ENCODE results near the gene MAGI2. TPM values are rescaled to one million over a fixed set of nuclear protein-coding genes. Genes with fewer than 3 reads are reported as not detected.
"Not testable (repeated sequence)": the region's sequence is repeated elsewhere in the genome, so short reads cannot be mapped to it uniquely, and the experiment has no call there.

The MAGI2 gene
- total and polyA plus RNA-seq, 2 experiments from 2014 or later = 16.8 to 24.7 TPM

- H3K9me3 ChIP-seq (ENCODE audit: low read depth) = no peaks in the 10 kb centered on the region
- no peak overlapping the region for H3K27ac ChIP-seq
- no peaks in the 10 kb centered on the region for H3K4me1 ChIP-seq (ENCODE audit: low read depth)
- TF ChIP-seq, protein P1, sequence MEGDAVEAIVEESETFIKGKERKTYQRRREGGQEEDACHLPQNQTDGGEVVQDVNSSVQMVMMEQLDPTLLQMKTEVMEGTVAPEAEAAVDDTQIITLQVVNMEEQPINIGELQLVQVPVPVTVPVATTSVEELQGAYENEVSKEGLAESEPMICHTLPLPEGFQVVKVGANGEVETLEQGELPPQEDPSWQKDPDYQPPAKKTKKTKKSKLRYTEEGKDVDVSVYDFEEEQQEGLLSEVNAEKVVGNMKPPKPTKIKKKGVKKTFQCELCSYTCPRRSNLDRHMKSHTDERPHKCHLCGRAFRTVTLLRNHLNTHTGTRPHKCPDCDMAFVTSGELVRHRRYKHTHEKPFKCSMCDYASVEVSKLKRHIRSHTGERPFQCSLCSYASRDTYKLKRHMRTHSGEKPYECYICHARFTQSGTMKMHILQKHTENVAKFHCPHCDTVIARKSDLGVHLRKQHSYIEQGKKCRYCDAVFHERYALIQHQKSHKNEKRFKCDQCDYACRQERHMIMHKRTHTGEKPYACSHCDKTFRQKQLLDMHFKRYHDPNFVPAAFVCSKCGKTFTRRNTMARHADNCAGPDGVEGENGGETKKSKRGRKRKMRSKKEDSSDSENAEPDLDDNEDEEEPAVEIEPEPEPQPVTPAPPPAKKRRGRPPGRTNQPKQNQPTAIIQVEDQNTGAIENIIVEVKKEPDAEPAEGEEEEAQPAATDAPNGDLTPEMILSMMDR (IDR thresholded peaks at IDR 0.05; ENCODE audit: low read depth, low read length) = no peak
- no peaks in the 10 kb centered on the region for H3K27me3 ChIP-seq
- no peak overlapping the region for H3K4me3 ChIP-seq
- no peaks in the 10 kb centered on the region for H3K36me3 ChIP-seq
- no peak for DNase-seq (ENCODE audit: low read depth in 1 of 2, low spot score in 1 of 2)
Observed at GRCh38 chr7:78296644-78297371, 1156.7 kb downstream of the MAGI2 start.

GRCh38 chr7:78296046-78296597, 1157.3 kb downstream of the MAGI2 start:
- Histone ChIP-seq H3K27me3 (no peaks in the 10 kb centered on the region), H3K36me3 (no peaks in the 10 kb centered on the region), H3K9me3 (ENCODE audit: low read depth) (no peaks in the 10 kb centered on the region), H3K27ac (no peak overlapping the region), H3K4me3 (no peak overlapping the region), H3K4me1 (ENCODE audit: low read depth) (no peaks in the 10 kb centered on the region)
- no peak for DNase-seq (ENCODE audit: low read depth in 1 of 2, low spot score in 1 of 2)
- TF ChIP-seq, protein P1 (IDR thresholded peaks at IDR 0.05; ENCODE audit: low read depth, low read length) = no peak

DNA sequence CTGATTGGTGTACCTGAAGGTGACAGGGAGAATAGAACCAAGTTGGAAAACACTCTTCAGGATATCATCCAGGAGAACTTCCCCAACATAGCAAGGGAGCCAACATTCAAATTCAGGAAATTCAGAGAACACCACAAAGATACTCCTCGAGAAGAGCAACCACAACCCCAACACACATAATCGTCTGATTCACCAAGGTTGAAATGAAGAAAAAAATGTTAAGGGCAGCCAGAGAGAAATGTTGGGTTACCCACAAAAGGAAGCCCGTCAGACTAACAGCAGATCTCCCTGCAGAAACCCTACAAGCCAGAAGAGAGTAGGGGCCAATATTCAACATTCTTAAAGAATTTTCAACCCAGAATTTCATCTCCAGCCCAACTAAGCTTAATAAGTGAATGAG, 1164.0 kb downstream of the MAGI2 start:
- not testable (repeated sequence) for H3K36me3 ChIP-seq; DNase-seq (ENCODE audit: low read depth in 1 of 2, low spot score in 1 of 2); H3K4me1 ChIP-seq (ENCODE audit: low read depth); H3K27ac ChIP-seq; H3K9me3 ChIP-seq (ENCODE audit: low read depth); H3K4me3 ChIP-seq; H3K27me3 ChIP-seq

DNA sequence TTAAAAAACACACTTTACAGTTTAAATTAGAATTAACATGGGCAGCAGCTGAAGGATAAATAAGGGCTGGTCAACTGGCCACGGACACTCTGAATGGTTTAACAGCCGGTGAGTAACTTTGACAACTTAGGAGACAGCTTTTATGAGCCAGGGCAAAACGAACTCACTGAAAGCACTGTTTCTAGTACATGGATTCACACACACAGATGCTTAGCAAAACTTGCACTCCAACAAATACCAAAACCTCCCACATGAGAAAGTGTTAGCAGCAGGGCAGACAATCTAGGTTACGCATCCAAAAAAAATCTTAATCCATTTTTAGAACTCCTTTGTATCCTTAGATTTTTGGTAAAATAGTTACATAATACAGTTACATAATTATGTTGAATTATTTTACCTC, 1168.5 kb downstream of the MAGI2 start:
- H3K27ac ChIP-seq = no peak overlapping the region
- H3K4me3 ChIP-seq = no peak overlapping the region
- no peaks in the 10 kb centered on the region for H3K4me1 ChIP-seq (ENCODE audit: low read depth)
- H3K36me3 ChIP-seq = no peaks in the 10 kb centered on the region
- no peaks in the 10 kb centered on the region for H3K27me3 ChIP-seq
- no peaks in the 10 kb centered on the region for H3K9me3 ChIP-seq (ENCODE audit: low read depth)
- TF ChIP-seq, protein P1 (IDR thresholded peaks at IDR 0.05; ENCODE audit: low read depth, low read length) = no peak
- DNase-seq (ENCODE audit: low read depth in 1 of 2, low spot score in 1 of 2) = no peak

GRCh38 chr7:78280276-78280675, 1173.2 kb downstream of the MAGI2 start:
- no peak overlapping the region for H3K4me3 ChIP-seq
- H3K36me3 ChIP-seq = no peaks in the 10 kb centered on the region
- H3K27me3 ChIP-seq = no peaks in the 10 kb centered on the region
- TF ChIP-seq, protein P1 (IDR thresholded peaks at IDR 0.05; ENCODE audit: low read depth, low read length) = no peak
- H3K27ac ChIP-seq = no peak overlapping the region
- no peaks in the 10 kb centered on the region for H3K4me1 ChIP-seq (ENCODE audit: low read depth)
- no peaks in the 10 kb centered on the region for H3K9me3 ChIP-seq (ENCODE audit: low read depth)
- no peak for DNase-seq (ENCODE audit: low read depth in 1 of 2, low spot score in 1 of 2)

- no peaks in the 10 kb centered on the region for H3K27me3 ChIP-seq
- no peaks in the 10 kb centered on the region for H3K9me3 ChIP-seq (ENCODE audit: low read depth)
- DNase-seq (ENCODE audit: low read depth in 1 of 2, low spot score in 1 of 2) = no peak
- no peak overlapping the region for H3K4me3 ChIP-seq
- no peaks in the 10 kb centered on the region for H3K4me1 ChIP-seq (ENCODE audit: low read depth)
- no peak overlapping the region for H3K27ac ChIP-seq
- H3K36me3 ChIP-seq = no peaks in the 10 kb centered on the region
- TF ChIP-seq, protein P1 (IDR thresholded peaks at IDR 0.05; ENCODE audit: low read depth, low read length) = no peak
Observed at GRCh38 chr7:78279457-78279856, 1174.0 kb downstream of the MAGI2 start.

Measured in cardiac muscle cell (in vitro differentiated cells and primary cell).